ENCODE measurements around the gene HIVEP3. TPM values are rescaled to one million over a fixed set of nuclear protein-coding genes. Genes with fewer than 3 reads are reported as not detected.
A peak's percentile ranks its signal among the peaks of the same experiment; 100 is the strongest.

Gene HIVEP3
- total RNA-seq, 1 experiment from 2014 or later = 7.9 TPM

DNA sequence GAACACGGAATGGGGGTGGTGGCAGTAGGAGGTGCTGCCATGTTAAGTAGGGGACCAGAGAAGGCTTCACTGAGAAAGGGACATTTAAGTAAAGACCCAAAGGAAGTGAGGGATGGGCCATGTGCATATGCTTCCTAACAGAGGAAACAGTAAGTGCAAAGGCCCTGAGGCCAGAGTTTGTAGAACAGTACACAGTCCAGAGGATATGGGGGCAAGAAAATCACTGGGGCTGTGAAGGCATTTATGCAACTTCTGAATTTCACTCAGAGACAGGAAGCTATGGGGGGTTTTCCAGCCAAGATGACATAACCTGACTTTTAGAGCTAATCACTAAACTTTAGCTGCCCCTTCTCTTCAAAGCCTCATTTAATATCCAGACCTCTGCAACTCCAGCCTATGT lies 231.7 kb downstream of the HIVEP3 start:
- no peak for DNase-seq (ENCODE audit: low spot score)

DNA sequence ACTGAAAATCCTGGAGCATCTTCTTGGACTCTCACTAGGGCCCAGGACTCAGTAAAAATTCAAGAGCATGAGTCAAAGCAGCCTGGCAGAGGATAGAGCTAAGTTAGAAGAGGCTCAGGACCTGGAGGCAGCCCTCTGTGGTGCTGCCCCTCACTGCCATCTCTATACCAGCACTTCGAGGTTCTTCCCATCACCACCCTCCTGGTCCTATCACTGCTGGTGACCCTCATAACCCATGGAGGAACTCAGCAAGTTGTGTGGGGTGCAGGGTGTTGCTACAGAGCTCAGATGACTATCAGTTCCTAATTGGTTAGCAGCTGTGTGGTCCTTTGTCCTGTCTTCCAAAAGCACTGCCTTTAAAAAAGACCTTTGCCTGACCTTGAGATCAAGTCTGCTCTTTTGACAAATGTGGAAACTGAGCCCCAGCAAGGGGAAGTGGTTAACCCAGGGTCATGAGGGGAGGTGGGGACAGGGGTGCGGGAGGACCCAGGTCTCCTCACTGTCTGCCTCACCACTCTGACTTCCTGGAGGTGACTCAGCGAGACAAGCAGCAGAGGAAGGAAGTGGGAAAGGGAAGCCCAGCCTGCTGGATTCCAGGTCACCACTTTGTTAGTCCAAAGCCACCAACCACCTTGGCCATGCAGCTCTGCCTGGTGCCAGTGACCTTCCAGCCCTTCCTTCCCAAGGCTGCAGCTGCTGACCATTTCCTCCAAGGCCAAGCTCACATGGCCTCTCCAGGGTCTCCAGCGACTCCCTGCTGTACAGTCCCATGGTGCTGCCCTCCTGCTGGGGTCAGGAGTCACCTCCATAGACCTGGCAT lies 234.8 kb downstream of the HIVEP3 start:
- peak; percentile 90 for DNase-seq (ENCODE audit: low spot score)

DNA sequence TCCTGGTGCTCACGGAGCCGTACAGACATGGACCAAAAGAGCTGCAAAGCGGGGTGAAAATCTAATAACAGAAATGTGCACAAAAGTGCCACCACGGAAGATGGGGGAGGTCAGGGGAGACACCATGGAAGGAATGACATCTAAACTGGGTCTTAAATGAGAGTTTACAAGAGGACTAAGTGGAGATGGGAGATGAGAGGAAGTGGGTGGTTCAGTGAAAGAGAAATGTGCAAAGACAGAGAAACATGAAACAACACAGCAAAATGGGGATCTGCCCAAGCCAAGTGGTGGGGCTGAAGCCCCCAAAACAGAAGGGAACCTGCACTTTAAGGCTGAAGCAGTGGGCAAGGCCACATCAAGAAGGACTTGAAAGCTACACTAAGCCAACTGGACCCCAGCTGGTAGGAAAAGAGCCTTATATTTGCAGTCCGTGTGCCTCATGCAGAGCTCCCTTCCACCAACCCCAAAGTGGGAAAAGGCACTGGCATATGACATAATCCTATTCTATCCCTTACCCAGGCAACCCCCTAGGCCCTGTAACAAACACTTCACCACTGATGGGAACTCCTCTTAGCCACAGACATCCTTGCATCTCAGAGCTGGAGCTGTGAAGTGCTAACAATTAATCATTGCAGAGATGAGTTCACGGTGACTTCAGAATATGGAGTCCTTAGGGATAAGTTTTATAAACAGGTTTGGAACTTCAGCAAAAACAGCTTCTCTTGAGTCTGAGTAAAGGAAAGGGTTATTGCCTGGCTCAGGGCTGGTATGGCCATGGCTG lies 235.7 kb downstream of the HIVEP3 start:
- no peak for DNase-seq (ENCODE audit: low spot score)

DNA sequence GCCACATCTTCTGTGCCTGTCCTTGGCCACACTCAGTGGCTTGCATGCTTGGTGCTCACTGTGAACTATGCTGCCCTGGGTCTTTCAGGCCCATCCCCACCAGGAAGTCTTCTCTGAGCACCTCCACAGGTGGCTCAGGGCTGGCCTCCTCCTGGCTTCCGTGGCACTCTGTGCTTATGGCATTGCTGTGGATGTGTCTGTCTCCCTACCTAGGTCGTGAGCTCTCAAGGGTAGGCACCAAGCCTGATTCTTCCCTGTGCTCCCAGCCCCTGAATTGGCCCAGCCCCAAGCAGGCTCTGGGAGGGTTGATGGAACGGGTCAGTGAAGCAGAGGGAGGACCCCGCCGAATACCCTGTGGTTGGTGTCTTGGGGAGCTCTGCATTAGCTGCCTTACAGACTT lies 236.6 kb downstream of the HIVEP3 start:
- DNase-seq (ENCODE audit: low spot score) = no peak

DNA sequence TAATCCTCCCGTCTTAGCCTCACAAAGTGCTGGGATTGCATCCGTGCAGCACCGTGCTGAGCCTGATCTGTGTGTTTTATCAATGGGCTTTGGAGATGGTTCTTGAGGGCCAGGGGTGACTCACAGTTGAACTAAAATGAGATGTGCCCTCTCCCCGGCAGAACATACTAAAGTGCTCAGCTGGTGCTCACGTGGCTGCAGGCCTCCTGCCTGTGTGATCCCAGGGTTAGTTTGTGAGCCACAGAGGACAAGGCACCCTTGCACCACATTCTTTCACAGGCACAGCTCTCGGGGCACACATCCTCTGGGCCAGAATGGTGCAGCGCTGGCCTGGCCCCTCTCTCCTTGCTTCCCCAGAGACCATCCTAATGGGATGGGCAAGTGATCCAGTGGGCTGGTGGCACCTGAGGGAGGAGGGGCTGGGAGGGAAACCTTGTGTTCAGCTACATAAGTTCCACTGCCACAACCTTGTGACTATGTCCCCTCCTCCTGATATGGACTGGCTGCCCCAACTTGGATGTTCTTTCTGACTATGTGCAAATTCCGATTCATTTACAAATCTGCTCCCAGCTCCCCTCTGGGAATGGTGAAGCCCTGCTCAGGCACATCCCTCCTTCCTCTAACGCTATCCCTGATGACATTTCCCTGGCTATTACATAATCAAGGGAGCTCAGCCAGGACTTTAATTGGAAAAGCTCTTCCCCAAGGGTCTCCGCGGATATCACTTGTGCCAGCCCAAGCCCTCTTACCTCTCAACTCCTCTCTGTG lies 237.2 kb downstream of the HIVEP3 start:
- no peak for DNase-seq (ENCODE audit: low spot score)

DNA sequence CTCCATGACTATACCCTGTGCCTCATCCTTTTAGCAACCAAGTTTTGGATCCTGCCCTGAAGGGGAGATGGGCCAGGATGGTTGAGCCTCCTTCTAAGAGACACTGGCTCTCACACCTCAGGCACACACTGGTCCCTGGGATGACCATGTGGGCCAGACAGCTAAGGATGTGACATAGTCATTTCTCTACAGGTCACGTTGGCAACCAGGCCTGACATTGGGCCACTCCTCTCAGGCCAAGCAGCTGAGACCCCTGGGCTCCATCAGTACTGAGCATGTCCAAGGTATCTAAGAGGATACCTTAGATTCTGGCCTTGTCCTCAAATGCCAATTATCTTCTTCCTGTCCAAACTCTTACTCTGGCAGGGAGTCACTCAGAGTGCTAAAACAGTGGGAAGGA lies 238.7 kb downstream of the HIVEP3 start:
- no peak for DNase-seq (ENCODE audit: low spot score)

DNA sequence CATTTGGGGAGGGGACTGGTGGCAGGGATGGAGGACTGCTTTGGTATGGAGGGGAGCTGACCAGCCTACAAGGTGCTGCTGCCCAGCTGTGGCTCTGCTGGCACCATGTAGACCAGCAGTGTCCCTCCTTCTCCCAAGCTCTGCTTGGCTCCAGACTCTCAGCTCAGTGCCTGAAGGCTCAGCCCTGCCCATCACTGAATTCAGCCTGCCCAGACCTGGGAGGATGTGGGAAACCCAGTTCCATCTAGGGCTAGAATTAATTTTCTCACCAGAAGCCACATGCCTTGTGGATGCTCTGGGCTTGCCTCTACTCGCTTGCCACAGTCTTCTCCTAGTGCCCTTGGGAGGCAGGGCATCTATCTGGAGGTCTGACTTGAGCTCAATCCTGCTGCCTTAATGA lies 239.2 kb downstream of the HIVEP3 start:
- no peak for DNase-seq (ENCODE audit: low spot score)

DNA sequence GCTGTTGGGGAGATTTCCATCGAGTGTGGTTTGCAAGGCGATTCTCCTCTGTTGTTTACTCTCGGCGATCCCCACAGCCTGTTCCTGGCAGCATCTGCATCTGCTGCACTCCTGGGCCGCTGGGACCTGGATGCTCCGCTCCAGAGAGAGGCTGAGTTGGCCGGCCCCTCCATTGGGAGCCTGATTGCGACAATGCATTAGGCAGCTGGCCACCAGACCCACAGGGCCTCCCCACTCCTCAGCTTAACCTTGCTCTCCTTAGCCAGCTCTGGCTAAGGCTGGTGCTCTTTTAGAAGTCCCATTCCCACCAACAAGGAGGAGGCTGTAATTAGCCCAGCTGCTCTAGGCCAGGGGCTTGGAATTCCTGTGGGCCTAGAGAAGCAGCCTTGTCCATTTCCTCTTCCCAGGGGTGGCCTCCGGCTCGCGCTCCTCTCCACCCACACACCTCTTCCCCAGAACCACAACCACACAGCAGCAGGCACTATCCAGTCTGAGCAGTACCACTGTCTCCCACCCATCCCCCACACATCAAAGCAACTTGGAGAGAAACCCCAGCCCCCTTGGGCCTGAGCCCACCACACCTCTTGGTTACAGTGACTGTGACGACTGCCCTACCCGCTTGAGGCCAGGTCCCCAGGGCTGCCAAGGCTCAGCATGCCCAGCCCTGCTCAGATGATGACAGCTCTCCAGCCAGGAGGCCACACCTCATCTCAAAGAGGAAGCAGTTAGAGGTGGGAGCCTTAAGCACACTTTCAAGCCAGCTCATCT lies 240.4 kb downstream of the HIVEP3 start:
- DNase-seq (ENCODE audit: low spot score) = no peak

DNA sequence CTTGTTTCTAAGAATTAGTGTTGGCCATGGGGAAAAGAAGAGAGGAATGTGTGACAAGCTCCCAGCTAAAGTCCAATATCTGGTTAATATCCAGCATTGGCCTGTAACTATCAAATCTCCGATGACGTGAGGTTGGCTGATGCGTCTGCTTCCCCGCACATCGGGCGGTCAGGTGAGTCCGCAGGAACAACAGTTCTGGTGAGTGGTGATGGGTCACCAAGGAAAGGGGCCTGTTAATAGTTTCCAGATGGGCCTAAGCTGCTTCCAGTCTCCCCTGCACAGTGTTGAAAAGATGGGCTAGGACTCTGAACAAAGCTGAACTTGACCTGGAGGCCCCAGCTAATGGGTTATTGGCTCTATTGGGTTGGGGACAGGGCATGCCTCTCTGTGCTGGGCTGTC lies 241.1 kb downstream of the HIVEP3 start:
- no peak for DNase-seq (ENCODE audit: low spot score)

DNA sequence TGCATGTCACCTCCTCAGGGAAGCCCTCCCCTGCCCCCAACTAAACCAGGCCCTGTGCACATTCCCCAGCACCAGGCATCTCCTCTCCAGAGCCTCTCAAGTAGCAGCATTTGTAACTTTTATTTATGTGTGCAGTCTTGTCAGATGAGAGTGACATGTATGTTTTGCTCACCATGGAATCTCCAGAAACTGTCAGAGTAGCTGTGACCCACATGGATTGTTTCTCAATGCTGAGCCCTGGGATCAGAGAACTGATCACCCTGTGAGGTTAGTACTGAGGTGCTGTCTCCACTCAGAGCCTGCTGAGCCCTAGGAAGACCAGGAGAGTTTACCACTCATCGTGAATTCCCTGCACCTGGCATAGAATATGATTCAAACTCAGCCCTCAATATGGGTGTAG lies 243.3 kb downstream of the HIVEP3 start:
- DNase-seq (ENCODE audit: low spot score) = no peak

DNA sequence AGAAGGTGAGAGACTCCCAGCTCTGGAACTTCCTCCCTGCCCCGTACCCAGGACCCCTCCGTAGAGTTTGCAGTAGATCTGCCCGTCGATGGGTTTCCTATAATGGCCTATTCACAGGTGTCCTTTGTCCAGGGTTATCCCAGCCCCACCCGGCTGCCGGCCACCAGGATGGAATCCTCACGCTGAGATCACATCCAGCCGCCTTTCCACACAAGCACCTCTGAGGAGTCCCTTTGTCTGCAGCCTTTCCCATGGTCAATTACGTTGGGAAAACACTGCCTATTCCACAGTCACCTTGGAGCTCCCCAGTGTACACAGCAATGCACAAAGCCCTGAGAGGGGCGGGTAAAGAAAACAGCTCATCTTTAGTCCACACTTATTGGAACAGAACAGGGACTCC lies 244.2 kb downstream of the HIVEP3 start:
- no peak for DNase-seq (ENCODE audit: low spot score)

DNA sequence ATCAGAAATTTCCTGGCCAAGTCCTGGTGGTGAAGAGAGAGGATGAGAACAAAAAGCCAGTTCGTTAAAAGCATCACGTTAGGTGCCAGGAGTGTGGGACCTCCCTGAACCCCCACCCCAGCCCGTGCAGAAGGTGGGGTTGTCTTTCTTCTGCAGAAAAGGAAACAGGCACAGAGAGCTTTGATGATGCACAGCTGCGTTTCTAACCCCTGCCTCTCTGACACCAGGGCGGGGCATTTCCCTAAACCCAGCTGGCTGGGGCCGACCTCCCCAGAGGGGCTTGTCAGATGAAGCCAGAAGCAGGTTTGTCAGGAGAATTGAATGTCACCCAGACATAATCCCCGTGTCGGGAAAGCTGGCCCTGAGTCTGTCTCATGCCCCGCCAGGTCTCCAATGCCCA lies 244.9 kb downstream of the HIVEP3 start:
- DNase-seq (ENCODE audit: low spot score) = no peak

DNA sequence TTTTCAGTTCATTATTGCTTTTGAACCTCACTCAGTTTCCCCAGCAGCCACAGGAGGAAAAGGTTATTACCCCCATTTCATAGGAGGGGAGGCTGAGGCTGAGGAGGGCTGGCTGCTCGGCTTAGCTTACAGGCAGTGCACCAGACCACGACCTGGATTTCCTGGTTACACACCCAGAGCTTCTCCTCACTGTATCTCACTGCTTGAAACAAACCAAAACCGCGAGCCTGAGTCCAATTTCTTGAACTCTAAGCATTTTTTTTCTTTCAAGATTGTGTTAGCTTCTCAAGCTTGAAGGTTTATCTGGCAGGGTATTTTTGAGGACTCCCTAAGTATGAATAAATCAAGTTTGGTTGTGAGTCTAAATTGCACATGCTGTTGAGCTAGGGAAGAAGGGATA lies 245.3 kb downstream of the HIVEP3 start:
- no peak for DNase-seq (ENCODE audit: low spot score)

DNA sequence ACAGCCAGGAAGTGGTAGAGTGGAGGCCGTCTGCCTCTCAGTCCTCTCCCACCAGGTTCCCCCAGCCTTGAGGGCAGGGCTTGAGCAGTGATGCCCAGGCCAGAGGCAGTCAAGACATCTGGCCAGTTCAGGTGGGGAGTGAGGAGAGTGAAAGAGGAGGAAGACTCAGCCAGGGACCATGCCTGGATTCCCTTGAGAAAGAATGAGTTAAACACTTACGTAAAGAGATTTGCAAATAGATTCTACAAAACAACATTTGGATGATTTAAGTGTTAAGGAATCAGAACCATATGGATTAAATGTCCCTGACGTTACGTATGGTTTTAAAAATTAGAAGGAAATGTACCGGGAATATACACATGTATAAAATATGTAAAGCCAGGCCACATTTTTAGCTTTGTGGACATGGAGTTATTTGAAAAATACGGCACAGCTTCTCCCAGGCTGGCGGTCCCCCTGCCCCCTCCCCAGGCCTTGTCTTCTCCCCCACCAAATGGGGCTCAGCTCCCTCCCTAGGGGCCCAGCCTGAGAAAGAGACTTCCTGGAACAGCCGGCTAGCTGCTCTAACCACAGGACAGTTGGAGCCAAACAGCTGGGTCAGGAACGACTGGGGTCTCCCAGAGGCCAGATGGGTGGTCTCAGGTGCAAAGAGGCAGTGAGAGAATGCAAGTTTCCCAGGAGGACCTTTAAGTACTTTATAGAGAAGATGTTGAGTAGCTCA lies 245.9 kb downstream of the HIVEP3 start:
- no peak for DNase-seq (ENCODE audit: low spot score)

DNA sequence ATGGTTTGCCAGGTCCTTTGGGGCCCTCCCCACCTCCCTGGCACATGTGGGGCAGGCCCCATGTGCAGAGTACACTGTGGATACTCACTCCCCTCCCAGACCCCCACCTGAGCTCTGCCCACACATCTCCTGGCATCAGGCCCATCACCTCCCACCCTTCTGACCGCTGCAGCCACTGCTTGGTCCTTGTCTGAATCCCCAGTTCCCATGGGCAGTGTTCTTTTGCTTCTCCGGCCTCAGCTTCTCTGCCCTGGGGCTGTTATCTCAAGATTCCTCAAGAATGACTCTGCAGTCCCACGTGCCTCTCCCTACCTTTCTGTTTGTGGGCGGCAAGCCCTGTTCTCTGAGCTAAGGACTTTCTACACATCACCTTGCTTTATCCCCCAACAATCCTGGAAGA lies 246.5 kb downstream of the HIVEP3 start:
- DNase-seq (ENCODE audit: low spot score) = peak; percentile 82

DNA sequence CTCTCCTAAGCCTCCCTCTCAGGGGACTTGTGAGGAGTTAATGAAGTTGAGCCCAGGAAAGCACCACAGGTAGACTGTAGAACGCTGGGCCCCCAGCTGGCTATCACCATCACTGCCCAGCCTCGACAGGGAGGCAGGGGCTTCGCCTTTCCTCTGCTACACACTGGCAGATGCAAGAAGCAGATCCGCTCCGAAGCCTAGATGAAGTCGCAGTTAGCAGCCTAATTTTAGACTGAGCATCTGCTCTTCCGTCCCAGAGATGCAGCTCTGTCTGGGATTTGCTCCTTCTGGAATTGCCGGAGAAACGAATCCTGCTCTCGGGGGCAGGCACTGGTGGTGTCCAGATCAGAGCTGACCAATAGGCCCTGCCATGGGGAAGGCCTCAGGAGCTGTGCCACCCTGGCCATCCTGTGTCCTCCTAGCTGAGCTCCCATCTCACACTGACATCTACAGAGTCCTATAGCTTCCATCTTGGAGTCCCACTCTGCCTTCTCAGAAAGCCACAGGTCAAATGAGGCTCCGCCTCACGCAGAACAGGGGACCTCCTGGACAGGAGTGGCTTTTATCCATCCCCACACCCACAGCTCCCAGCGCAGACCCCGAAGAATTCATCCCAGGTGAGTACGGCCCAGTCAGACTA lies 247.5 kb downstream of the HIVEP3 start:
- no peak for DNase-seq (ENCODE audit: low spot score)

DNA sequence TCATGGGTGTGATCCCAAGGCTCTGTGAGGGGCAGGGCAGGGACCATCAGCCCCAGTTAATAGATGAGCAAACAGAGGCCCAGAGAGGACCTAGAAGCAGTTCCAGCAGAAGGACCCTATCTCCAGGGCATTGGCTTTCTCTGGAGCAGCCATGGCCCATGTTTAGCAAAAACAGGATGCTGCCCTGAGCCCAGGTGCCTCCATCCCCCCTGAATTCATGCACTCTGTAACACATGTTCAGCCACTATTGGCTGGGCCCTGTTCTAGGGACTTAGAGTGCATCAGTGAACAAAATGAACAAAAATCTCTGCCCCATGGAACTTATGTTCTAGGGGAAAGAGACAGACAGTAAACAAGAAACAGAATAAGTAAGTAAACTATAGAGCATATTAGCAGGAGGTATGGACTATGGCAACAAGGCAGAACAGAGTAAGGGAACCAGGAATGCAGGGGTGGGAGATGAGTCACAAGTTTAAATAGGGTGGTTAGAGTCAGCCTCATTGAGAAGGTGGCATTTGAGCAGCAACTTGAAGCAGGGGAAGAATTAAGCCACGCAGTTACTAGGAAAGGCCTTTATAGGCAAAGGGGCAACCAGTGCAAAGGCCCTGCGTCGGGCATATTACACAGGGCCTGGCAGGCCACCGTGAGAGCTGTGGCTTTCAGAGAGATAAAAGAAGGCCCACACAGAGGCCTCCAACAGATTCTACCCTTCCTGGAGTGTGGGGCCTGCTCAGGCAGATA lies 248.3 kb downstream of the HIVEP3 start:
- peak; percentile 74 for DNase-seq (ENCODE audit: low spot score)

DNA sequence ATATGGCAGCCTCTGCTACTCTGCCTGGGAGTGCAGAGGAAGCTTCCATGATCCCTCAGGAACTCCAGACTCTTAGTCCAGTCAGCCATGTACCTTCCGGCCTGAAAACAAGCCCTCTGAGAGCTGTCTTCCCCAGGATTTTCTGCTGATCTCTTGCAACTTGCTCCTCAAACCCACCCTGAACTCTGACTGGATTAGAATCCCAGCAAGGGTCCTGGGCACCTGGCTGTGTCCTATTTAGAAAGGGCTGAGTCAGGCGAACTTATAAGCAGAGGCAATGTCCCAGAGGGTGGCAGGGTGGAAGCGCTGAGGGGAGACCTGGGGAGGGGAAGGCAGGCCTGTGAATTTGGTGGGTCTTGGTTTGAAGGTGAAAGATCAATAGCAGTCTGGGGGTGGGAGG lies 249.8 kb downstream of the HIVEP3 start:
- no peak for DNase-seq (ENCODE audit: low spot score)

DNA sequence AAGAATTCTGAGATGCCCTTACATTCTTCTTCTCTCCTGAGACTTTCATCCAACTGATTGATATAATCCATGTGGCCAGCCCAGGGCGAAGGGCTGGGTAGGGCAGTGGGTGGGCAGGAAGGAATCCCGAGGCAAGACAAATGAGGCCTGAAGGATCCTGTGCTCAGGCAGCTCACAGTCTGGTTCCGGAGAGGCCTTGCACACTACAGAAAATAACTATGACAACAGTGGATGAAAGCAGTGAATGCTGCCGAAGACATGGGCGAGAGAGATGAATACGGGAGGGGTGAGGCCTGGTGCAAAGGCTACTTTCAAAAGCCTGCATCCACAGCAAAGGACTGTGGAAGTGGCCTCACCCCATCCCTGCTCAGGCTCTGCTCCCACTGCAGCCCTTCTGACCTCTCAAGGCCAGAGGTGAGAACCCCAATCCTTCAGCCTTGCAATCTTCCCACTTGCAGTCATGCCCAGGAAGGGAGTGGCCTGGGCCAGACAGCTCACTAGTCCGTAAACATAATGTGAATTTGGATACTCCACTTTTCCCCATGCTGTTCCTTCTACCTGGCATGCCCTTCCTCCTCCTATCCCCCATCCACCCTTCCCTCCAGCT lies 250.6 kb downstream of the HIVEP3 start:
- DNase-seq (ENCODE audit: low spot score) = no peak

All from A172 (cell line).